RWPE1 (cell line): ENCODE data around the gene ZNF516.

Source experiments
- CTCF ChIA-PET: fragments of 350-600 bp; sonication (Branson Sonifier 250); formaldehyde crosslinking; extraction: SDS; loops from one replicate; lab custom pipeline; 2021; lab: Yijun Ruan, JAX
- POLR2A ChIA-PET: fragments of 400-600 bp; formaldehyde crosslinking; extraction: SDS; loops from one replicate; lab custom pipeline; 2020; ENCODE audit warnings: antibody characterized with exemption; ENCODE audit not compliant: low non-redundant PET; lab: Yijun Ruan, JAX
- DNase-seq: peaks from one replicate; pipeline ENCODE4 v3.0.0; 2012; ENCODE audit warnings: low spot score
- H3K27ac ChIP-seq: fragments of 450-650 bp; 2 replicates; pipeline ENCODE4 v1.5.1; 2017
- CTCF ChIP-seq: fragments of 450-650 bp; conservative IDR thresholded peaks from 2 replicates; pipeline ENCODE4 v1.5.1; 2017; ENCODE audit warnings: low read depth, mild to moderate bottlenecking

ZNF516 gene

GRCh38 chr18:76412818-76413565 lies 82.0 kb downstream of the ZNF516 start:
- no peak for DNase-seq
- no peak for TF ChIP-seq CTCF
- H3K27ac ChIP-seq, result no peak overlapping the region
- ChIA-PET CTCF (no interaction called here), POLR2A (no interaction called here)

DNA sequence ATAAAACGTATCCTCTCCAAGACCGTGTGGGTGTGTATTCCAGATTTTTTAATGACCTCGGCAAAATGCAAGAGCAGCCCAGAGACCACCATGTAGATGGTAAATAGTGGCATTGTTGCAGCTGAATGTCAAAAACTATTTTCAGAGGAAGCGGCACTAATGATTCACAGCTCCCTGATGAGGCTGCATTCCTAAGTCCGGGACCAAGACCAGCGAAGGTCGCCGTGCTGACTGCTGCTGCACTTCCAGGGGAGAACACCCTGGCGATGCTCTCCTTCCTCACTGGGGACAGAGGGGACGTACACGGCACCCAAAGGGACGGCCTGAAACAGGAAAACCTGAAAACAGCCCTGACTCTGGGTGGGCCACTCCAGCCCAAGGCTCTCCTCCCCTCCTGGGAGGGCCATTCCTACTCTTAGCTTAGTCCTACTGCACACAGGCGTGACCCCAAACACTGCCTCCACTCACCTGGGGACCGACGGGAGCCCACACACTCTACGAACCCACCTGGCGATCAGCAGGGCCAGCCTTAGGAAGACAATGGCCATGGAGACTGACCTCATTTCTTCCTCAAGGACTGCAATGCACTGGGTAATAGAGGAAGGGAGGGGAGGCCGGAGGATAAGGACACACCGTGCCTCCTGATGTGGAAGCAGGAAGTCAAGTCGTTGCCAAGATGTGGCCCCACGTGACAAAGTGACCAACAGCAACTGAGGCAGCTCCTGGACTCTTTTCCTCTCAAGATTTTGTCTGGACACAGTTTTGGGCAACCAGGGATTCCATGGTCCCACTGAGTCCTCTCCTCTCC lies 82.8 kb downstream of the ZNF516 start:
- DNase-seq, result no peak
- H3K27ac ChIP-seq, result no peak overlapping the region
- no peak for TF ChIP-seq CTCF
- ChIA-PET CTCF (no interaction called here), POLR2A (no interaction called here)

GRCh38 chr18:76410660-76411417 lies 84.2 kb downstream of the ZNF516 start:
- ChIA-PET POLR2A (no interaction called here), CTCF (interaction anchor here (0.7 kb wide), 1 partner anchor 12 kb away, joined by 3 read pairs; no protein-coding TSS in a partner anchor)
- H3K27ac ChIP-seq, result no peak overlapping the region
- DNase-seq, result no peak
- TF ChIP-seq CTCF, result no peak

GRCh38 chr18:76410033-76410432 lies 85.0 kb downstream of the ZNF516 start:
- no peak for DNase-seq
- no peak for TF ChIP-seq CTCF
- no peak overlapping the region for H3K27ac ChIP-seq
- CTCF ChIA-PET, result no interaction called here
- POLR2A ChIA-PET, result no interaction called here

DNA sequence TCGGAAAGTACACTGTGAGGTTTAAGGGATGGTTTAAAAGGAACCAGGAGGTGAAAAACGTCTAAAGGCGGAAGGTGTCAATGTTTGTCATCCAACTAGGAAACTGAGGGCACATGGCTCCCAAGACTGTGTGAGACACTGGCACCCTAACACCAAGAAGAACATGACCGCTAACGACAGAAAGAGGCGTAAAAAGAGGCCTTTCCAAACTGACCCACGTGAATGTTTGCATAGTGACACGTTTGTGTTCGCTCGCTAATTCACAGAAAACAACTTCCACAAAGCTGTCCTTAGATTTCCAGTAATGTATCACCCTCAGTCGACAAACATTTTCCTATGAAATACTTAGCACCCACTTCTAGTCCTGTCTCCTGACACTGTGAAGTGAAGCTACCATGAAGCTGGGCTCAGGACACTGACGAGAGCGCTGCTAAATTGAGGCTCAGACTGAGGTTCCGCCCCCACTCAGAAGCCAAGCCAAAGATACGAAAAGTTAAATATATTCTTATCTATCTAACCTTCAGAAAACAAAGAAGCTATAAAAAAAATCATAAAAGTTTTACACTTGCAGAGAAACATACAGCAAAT lies 86.5 kb downstream of the ZNF516 start:
- TF ChIP-seq CTCF, result no peak
- ChIA-PET POLR2A (no interaction called here), CTCF (interaction anchor here (0.6 kb wide), 1 partner anchor 82 kb away, joined by 4 read pairs; no protein-coding TSS in a partner anchor)
- DNase-seq, result no peak
- no peak overlapping the region for H3K27ac ChIP-seq

- ChIA-PET POLR2A (no interaction called here), CTCF (no interaction called here)
- no peak for DNase-seq
- no peak overlapping the region for H3K27ac ChIP-seq
- no peak for TF ChIP-seq CTCF
Observed at GRCh38 chr18:76407681-76408080, 87.4 kb downstream of the ZNF516 start.
